ENCODE measurements around the gene CD151.

- TF ChIP-seq YY1 (IDR thresholded peaks at IDR 0.05) (no peak), CTCF (IDR thresholded peaks at IDR 0.05; ENCODE audit: low read depth, low read length, missing input control) (no peak), RXRA (IDR thresholded peaks at IDR 0.05) (no peak), RAD21 (IDR thresholded peaks at IDR 0.05) (no peak), ATF3 (IDR thresholded peaks at IDR 0.05) (no peak), FOXA1 (IDR thresholded peaks at IDR 0.05) (no peak)
These were observed 31.5 kb upstream of the CD151 start for GRCh38 chr11:801097-801780.

Data from liver (tissue), 3 donors.